GM21825 (cell line): Measurements from ENCODE around the gene PARP3.

Experiments
- ATAC-seq: cut with Tn5 transposase; IDR thresholded peaks from one replicate; pipeline ENCODE4 v1.9.1; 2021; ENCODE audit warnings: mild to moderate bottlenecking, moderate library complexity; ENCODE audit not compliant: unreplicated experiment

PARP3 gene

GRCh38 chr3:51947215-51947900, 5.2 kb downstream of the PARP3 start:
- ATAC-seq = no peak

GRCh38 chr3:51948016-51948580, 5.9 kb downstream of the PARP3 start:
- no peak for ATAC-seq

GRCh38 chr3:51949121-51949520, 7.0 kb downstream of the PARP3 start:
- ATAC-seq = no peak

GRCh38 chr3:51950899-51951298, 8.7 kb downstream of the PARP3 start:
- ATAC-seq = no peak

- ATAC-seq = no peak
Measured at GRCh38 chr3:51953445-51953844, 11.3 kb downstream of the PARP3 start.

- ATAC-seq = no peak
Measured at GRCh38 chr3:51954105-51954504, 11.9 kb downstream of the PARP3 start.

GRCh38 chr3:51954713-51955112, 12.6 kb downstream of the PARP3 start:
- no peak for ATAC-seq

GRCh38 chr3:51955175-51955892, 13.2 kb downstream of the PARP3 start, which contains the start of gene GPR62:
Gene GPR62, plus strand, starts transcription at chr3:51955381. Its CDS starts 272 bp downstream, at chr3:51955653.
- no peak for ATAC-seq

GRCh38 chr3:51955893-51956770, 14.0 kb downstream of the PARP3 start:
- ATAC-seq = no peak

- no peak for ATAC-seq
Measured at GRCh38 chr3:51957520-51958205, 15.5 kb downstream of the PARP3 start.

- ATAC-seq = no peak
Measured at GRCh38 chr3:51958603-51959521, 16.7 kb downstream of the PARP3 start.

- ATAC-seq = no peak
Measured at GRCh38 chr3:51959651-51960050, 17.5 kb downstream of the PARP3 start.

GRCh38 chr3:51960386-51960785, 18.2 kb downstream of the PARP3 start:
- ATAC-seq = no peak

- ATAC-seq = no peak
Measured at GRCh38 chr3:51961011-51961410, 18.8 kb downstream of the PARP3 start.

GRCh38 chr3:51961602-51962569, 19.7 kb downstream of the PARP3 start:
- ATAC-seq = no peak

GRCh38 chr3:51962854-51963530, 20.8 kb downstream of the PARP3 start:
- ATAC-seq = no peak

- ATAC-seq = no peak
Measured at GRCh38 chr3:51963951-51964451, 21.8 kb downstream of the PARP3 start.

GRCh38 chr3:51964521-51964920, 22.4 kb downstream of the PARP3 start:
- ATAC-seq = no peak
